Measurements from ENCODE around the gene IL20RA. TPM values are rescaled to one million over a fixed set of nuclear protein-coding genes. Genes with fewer than 3 reads are reported as not detected.

The IL20RA gene
- total RNA-seq, 4 donors from 2014 or later, result 2.0 to 3.3 (median 2.3) TPM

DNA sequence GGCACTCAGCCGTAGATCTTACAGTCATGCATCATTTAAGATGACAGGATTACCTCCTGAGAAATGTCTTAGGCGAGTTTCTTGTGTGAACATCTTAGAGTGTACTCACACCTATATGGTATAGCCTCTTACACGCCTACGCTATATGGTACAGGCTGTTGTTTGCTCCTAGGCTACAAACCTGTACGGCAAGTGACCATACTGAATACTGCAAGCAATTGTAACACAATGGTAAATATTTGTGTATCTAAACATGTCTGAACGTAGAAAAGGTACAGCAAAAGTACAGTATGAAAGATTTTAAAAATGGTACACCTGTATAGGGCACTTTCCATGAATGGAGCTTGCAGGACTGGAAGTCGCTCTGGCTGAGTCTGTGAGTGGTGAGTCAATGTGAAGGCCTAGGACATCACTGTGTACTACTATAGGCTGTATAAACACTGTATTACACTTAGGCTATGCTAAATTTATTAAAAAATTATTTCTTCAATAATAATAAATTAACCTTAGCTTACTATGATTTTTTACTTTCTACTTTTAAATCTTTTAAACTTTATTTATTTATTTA, 541 bp upstream of the IL20RA start:
- TF ChIP-seq POLR2AphosphoS5 (IDR thresholded peaks at IDR 0.05), result no peak
- TF ChIP-seq POLR2A (IDR thresholded peaks at IDR 0.05), result no peak
- no peak for TF ChIP-seq EP300 (IDR thresholded peaks at IDR 0.05)
- no peak for TF ChIP-seq CTCF (IDR thresholded peaks at IDR 0.05)
- peaks cover 23% of the 10 kb centered on the region for H3K27me3 ChIP-seq
- no peaks in the 10 kb centered on the region for H3K9me3 ChIP-seq
- no peaks in the 10 kb centered on the region for H3K36me3 ChIP-seq
- H3K27ac ChIP-seq, result no peak overlapping the region
- ATAC-seq, result no peak
- no peak overlapping the region for H3K4me3 ChIP-seq
- 92 to 98% methylated on average over 5 to 7 of the region's 7 CpGs for WGBS, 2 donors (ENCODE audit: low coverage in 1 of 2)
- peaks cover 0 to 6% (median 0%) of the 10 kb centered on the region in 3 donors for H3K4me1 ChIP-seq

- TF ChIP-seq EP300 (IDR thresholded peaks at IDR 0.05), result no peak
- no peak for TF ChIP-seq POLR2A (IDR thresholded peaks at IDR 0.05)
- TF ChIP-seq POLR2AphosphoS5 (IDR thresholded peaks at IDR 0.05), result no peak
- TF ChIP-seq CTCF (IDR thresholded peaks at IDR 0.05), result no peak
- peak overlapping the region in 3 of 4 donors; percentile 57 to 78 (median 65) for H3K27ac ChIP-seq
- 6 to 15% methylated on average over 10 to 20 of the region's 42 CpGs for WGBS, 2 donors (ENCODE audit: low coverage in 1 of 2)
- H3K36me3 ChIP-seq, result no peaks in the 10 kb centered on the region
- peak overlapping the region; percentile 61 to 84 for H3K4me3 ChIP-seq
- H3K27me3 ChIP-seq, result peaks cover 23% of the 10 kb centered on the region
- no peaks in the 10 kb centered on the region for H3K9me3 ChIP-seq
- peak; percentile 72 for ATAC-seq
- H3K4me1 ChIP-seq, result peaks cover 0 to 6% (median 0%) of the 10 kb centered on the region in 3 donors
Measured at GRCh38 chr6:137043710-137044365, 927 bp downstream of the IL20RA start.

- H3K4me1 ChIP-seq, result peaks cover 0 to 6% (median 0%) of the 10 kb centered on the region in 3 donors
- TF ChIP-seq CTCF (IDR thresholded peaks at IDR 0.05) (no peak), POLR2A (IDR thresholded peaks at IDR 0.05) (no peak), EP300 (IDR thresholded peaks at IDR 0.05) (no peak), POLR2AphosphoS5 (IDR thresholded peaks at IDR 0.05) (no peak)
- ATAC-seq, result no peak
Measured at GRCh38 chr6:137040393-137040792, 4.4 kb downstream of the IL20RA start.

DNA sequence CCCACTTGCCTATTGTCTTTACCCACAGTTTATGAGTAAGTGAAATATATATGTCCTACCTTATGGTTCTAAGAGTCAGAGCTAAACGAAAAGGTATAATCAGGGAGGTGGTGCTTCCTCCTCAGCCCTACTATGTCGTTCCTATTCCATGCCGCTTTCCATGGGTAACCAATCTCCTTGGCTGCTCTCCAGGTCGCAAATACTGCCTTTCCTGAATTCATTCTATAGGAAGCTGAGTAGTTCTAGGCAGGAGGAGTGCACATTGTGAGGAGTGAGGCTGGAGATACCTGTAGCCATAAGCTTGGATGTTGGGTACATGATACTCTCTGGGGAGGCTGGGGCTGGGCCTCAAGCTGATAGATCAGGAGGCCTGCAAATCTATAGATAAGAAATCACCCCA, 5.8 kb downstream of the IL20RA start:
- no peaks in the 10 kb centered on the region for H3K9me3 ChIP-seq
- WGBS, 2 donors (ENCODE audit: low coverage in 1 of 2), result 79 to 87% methylated on average over 4 of the region's 4 CpGs

More at GRCh38 chr6:137040393-137040792, 4.4 kb downstream of the IL20RA start:
- Histone ChIP-seq H3K27ac (no peak overlapping the region), H3K27me3 (peaks cover 23% of the 10 kb centered on the region), H3K36me3 (no peaks in the 10 kb centered on the region), H3K4me3 (no peak overlapping the region), H3K9me3 (no peaks in the 10 kb centered on the region)

More for the DNA sequence above, 5.8 kb downstream of the IL20RA start:
- no peak overlapping the region for H3K27ac ChIP-seq
- H3K36me3 ChIP-seq, result no peaks in the 10 kb centered on the region
- peaks cover 21% of the 10 kb centered on the region for H3K27me3 ChIP-seq
- ATAC-seq, result no peak
- TF ChIP-seq POLR2A (IDR thresholded peaks at IDR 0.05), result no peak
- TF ChIP-seq CTCF (IDR thresholded peaks at IDR 0.05), result no peak
- no peak for TF ChIP-seq EP300 (IDR thresholded peaks at IDR 0.05)
- no peak for TF ChIP-seq POLR2AphosphoS5 (IDR thresholded peaks at IDR 0.05)
- H3K4me3 ChIP-seq, result no peak overlapping the region
- H3K4me1 ChIP-seq, result no peaks in the 10 kb centered on the region
